GM12865 (cell line): ENCODE data around the gene GLI2.

Source experiments
- DNase-seq: peaks from one replicate; pipeline ENCODE4 v3.0.0; 2010; ENCODE audit warnings: low read depth
- H3K4me3 ChIP-seq: 2 replicates; pipeline ENCODE4 v1.5.1; 2011; ENCODE audit warnings: mild to moderate bottlenecking, low read depth, low read length, control low read depth
- TF ChIP-seq, protein P1 (sequence below): IDR thresholded peaks from 2 replicates; pipeline ENCODE4 v1.5.1; 2011; ENCODE audit warnings: low read length, control low read depth, low read depth, inconsistent platforms; ENCODE audit not compliant: insufficient read depth; ENCODE audit errors: missing control alignments

Gene GLI2

DNA sequence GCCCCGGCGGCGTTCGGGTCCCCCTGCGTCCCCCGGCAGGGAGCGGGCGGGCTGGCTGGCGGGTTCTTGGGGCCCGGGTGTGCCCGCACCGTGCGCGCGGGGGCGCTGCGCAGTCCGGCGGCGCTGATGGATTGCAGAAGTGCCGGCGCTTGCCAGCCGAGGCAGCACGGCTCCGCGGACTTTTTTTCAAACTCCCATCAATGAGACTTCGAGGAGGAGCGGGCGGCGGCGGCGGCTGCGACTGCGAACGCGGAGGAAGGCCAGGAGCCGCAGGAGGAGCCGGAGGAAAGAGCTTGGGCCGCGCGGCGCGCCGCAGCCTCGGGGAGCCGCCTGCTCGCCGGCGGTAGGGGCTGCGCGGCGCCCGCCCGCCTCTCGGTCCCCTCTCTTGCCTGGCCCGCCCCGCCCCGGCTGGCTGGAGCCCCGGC is at the start of gene GLI2:
Gene GLI2, plus strand, starts transcription at position 123 of the 425 bp plus-strand sequence. CDS start 61,453 bp downstream, outside the sequence.
- TF ChIP-seq, protein P1, sequence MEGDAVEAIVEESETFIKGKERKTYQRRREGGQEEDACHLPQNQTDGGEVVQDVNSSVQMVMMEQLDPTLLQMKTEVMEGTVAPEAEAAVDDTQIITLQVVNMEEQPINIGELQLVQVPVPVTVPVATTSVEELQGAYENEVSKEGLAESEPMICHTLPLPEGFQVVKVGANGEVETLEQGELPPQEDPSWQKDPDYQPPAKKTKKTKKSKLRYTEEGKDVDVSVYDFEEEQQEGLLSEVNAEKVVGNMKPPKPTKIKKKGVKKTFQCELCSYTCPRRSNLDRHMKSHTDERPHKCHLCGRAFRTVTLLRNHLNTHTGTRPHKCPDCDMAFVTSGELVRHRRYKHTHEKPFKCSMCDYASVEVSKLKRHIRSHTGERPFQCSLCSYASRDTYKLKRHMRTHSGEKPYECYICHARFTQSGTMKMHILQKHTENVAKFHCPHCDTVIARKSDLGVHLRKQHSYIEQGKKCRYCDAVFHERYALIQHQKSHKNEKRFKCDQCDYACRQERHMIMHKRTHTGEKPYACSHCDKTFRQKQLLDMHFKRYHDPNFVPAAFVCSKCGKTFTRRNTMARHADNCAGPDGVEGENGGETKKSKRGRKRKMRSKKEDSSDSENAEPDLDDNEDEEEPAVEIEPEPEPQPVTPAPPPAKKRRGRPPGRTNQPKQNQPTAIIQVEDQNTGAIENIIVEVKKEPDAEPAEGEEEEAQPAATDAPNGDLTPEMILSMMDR = peak; percentile 29
- H3K4me3 ChIP-seq = no peak within 1 kb of the TSS
- DNase-seq = peak; percentile 41

DNA sequence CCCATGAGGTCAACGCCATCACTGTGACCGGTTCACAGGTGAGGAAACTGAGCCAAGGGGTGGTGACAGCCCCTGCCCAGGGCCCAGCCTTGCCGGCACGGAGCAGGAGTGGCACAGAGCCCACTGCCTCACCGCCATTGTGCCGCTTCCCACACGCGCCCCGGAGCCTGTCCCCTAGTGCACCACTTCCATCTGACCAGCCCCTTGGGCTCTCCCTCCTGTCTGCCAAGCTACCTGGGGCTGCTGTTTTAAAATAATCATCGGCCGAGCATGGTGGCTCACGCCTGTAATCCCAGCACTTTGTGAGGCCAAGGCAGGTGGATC is 49.7 kb upstream of the GLI2 start:
- no peak overlapping the region for H3K4me3 ChIP-seq
- no peak for DNase-seq
- TF ChIP-seq, protein P1 = no peak

DNA sequence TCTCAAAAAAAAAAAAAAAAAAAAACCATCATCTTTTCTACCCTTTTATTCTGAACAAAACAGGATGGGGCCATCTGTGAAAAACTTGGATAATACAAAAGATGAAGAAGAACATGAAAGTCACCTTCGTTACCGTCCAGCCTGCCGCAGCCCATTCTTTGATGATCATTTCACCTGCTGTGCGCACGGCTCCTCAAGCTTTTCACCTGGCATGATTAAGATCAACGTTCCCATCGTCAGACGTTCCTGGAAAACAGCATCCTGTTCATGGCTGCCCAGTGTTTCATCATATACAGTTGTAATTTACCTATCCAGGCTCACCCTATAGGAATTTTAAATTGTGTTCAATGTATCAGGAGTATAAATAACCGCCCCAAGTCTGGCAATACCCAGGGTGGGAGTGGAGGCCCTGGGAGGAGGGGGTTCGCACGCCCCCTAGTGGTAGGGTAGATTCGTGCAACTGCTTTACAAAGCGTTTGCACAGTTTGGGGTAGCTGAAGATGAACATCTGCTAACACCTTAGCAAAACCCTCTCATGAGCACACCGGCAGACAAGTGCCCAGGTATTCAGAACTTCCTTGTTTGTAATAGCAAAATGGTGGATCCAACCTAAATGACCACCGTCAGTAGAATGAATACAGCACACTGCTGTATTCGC is 49.0 kb upstream of the GLI2 start:
- DNase-seq = no peak
- TF ChIP-seq, protein P1 = peak; percentile 38
- H3K4me3 ChIP-seq = no peak overlapping the region

DNA sequence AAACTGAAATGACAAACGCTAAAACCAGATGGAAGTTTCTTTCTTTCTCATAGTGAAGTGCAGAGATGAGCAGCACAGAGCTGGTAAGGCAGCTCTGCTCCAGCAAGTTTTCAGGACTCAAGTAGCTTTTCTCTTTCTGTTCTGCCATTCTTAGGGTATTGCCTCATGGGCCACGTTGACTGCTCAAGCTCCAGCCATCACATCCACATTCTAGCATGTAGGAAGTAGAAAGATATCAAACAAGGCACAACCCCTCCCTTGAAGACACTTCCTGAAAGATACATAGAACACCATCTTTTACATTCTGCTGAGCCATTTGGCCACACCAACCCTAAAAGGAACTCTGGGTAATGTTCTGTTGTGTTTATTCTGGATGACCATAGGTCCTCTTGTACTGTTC is 48.5 kb upstream of the GLI2 start:
- DNase-seq = no peak
- H3K4me3 ChIP-seq = no peak overlapping the region
- TF ChIP-seq, protein P1 = no peak

DNA sequence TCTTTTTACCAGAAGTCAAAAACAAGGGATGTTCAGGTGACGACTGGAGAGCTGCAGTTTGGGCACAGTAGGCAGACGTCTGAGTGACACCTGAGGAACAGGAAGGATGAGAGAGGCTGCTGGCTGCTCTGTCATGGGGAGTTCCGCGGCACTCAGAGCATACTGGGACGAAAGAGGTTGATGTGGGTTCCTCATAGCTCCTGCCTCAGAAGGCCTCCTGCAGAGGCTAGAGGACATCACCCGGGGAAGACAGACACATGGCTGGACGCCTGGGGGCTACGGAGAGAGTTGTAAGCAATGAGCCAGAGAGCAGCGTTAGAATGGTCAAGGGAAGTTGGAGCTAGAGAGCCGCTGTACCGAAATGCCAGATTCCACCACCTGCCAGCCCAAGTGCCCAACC is 45.1 kb upstream of the GLI2 start:
- TF ChIP-seq, protein P1 = no peak
- no peak overlapping the region for H3K4me3 ChIP-seq
- DNase-seq = no peak

DNA sequence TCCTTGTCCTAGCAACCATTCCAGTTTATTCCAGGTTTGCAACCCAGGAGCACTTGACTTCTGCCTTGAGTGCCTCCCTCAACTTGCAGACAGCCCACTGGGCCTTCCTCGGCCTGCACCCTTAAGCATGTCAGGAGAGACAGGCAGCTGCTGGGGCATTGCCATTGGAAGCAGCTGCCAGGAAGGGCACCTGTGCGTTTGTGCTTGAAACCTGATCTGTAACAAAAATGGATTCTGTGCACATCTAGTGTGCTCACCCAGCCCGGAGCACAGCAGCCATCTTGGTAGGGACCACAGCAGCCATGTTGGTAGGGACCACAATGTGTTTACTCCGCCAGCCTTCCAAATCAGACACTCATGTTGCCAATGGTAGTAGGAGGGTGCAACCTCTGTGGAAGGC is 44.3 kb upstream of the GLI2 start:
- TF ChIP-seq, protein P1 = no peak
- DNase-seq = no peak
- no peak overlapping the region for H3K4me3 ChIP-seq

DNA sequence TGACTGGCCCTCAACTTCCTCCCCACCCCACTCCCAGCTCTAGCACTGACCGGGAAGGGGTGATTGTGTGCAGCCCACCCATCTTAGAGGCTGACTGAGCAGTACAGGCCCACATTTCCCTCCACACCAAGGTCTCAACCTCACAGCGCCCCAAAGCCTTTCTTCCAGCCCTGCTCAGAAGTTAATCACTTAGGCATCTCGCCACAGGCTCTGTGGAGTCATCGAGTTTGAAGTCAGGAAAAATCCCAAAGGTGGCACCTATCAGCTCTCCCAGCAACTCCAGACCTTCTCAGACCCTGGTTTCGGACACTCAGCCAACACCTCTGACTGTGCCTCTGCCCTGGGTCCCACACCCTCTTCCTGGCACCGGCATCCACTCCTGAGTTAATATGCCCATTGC is 43.0 kb upstream of the GLI2 start:
- no peak for DNase-seq
- TF ChIP-seq, protein P1 = no peak
- H3K4me3 ChIP-seq = no peak overlapping the region
